ENCODE results near the gene CD36. TPM values are rescaled to one million over a fixed set of nuclear protein-coding genes. Genes with fewer than 3 reads are reported as not detected.

Gene CD36
- total RNA-seq, 1 donor from 2014 or later: 1,018 TPM

DNA sequence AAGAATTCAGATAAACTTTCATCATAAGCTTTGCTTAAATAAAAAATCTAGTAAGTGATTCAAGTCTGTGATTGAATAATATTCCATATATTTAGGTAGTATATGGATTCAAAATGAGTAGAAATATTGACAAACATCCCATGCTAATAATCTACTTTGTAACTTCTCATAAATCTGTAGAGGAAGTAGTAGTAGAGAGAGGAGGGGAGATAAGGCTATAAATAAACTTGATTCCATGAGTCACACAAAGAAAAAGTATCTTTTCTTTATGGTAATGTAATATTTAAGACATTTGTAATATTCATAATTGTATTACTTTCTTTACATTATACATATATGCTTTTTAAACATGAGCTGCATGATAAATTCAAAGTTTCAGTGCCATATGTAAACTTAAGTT lies 25.6 kb upstream of the CD36 start:
- peak overlapping the region; percentile 38 for H3K4me3 ChIP-seq
- no peaks in the 10 kb centered on the region for H3K9me3 ChIP-seq (replicated peaks)
- peak overlapping the region; percentile 85 for H3K27ac ChIP-seq (replicated peaks)
- DNase-seq: no peak
- TF ChIP-seq, protein P1, sequence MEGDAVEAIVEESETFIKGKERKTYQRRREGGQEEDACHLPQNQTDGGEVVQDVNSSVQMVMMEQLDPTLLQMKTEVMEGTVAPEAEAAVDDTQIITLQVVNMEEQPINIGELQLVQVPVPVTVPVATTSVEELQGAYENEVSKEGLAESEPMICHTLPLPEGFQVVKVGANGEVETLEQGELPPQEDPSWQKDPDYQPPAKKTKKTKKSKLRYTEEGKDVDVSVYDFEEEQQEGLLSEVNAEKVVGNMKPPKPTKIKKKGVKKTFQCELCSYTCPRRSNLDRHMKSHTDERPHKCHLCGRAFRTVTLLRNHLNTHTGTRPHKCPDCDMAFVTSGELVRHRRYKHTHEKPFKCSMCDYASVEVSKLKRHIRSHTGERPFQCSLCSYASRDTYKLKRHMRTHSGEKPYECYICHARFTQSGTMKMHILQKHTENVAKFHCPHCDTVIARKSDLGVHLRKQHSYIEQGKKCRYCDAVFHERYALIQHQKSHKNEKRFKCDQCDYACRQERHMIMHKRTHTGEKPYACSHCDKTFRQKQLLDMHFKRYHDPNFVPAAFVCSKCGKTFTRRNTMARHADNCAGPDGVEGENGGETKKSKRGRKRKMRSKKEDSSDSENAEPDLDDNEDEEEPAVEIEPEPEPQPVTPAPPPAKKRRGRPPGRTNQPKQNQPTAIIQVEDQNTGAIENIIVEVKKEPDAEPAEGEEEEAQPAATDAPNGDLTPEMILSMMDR (IDR thresholded peaks at IDR 0.05; ENCODE audit: borderline replicate concordance): no peak
- H3K36me3 ChIP-seq: no peaks in the 10 kb centered on the region
- no peaks in the 10 kb centered on the region for H3K27me3 ChIP-seq (ENCODE audit: low read depth)
- H3K4me1 ChIP-seq: peaks cover 88% of the 10 kb centered on the region
- intact Hi-C loops (cut with micrococcal nuclease): no loop called here

DNA sequence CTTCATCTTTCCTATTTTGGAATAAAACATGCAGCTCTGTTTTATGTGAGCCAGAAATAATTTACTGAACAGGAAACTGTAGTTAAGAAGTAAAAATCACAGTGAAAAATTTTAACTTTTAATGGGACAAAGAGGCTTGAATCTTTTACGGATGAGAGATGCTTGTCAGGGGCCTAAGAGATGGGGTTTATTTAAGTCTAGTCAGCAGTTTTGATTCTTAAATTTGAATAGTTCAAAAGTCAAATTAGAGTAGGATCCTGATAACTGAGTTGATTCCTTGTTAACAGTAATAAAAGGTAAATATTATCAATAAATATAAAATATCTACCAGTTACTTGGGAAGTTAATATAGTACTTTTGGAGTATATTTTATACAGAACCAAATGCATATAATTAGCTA lies 24.9 kb upstream of the CD36 start:
- TF ChIP-seq, protein P1 (IDR thresholded peaks at IDR 0.05; ENCODE audit: borderline replicate concordance): no peak
- intact Hi-C loops (cut with micrococcal nuclease): no loop called here
- Histone ChIP-seq H3K4me3 (peak overlapping the region; percentile 38), H3K4me1 (peaks cover 87% of the 10 kb centered on the region), H3K36me3 (peaks cover 2% of the 10 kb centered on the region), H3K9me3 (replicated peaks) (peaks cover 4% of the 10 kb centered on the region), H3K27ac (replicated peaks) (peak overlapping the region; percentile 85), H3K27me3 (ENCODE audit: low read depth) (no peaks in the 10 kb centered on the region)
- DNase-seq: no peak

DNA sequence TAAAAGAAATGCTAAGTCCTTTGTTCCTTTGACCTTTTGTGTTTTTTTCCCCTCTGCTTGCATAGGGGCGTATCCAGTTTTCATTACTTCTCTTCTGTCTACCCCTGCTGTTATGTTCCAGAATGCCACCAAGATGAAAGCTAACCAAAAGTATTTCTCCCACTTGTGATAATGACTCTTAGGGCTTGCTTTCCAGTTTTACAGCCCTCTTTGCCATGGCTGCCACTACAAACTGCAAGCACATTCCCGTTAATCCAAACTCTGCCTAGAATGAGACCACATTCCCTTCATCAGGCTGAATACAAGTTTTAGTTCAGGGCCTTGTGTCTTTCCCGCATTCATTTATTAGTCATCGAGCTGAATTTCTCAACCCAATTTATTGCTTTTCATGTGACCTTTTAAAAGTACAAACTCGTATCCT lies 23.6 kb upstream of the CD36 start:
- Histone ChIP-seq H3K27ac (replicated peaks) (peak overlapping the region; percentile 85), H3K4me1 (peaks cover 85% of the 10 kb centered on the region)
- intact Hi-C loops (cut with micrococcal nuclease): no loop called here

DNA sequence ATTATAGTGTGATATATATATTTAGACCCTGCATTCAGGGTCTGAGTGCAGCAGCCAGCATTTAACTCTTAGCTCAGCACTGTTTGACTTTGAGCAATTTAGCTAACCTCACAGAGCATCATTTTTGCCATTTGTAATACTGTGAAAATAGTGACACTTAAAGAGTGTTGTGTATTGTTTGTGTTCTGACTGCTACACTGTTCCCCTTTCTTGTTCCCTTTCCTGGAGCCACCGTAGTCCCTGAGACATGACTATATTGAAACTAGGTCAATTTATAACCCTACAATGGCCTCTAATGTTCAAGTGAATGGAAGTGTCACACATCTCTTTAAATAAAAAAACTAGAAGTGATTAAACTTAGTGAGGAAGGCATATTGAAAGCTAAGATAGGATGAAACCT lies 20.3 kb upstream of the CD36 start:
- intact Hi-C loops (cut with micrococcal nuclease): no loop called here
- Histone ChIP-seq H3K36me3 (peaks cover 9% of the 10 kb centered on the region), H3K4me1 (peaks cover 92% of the 10 kb centered on the region), H3K27me3 (ENCODE audit: low read depth) (no peaks in the 10 kb centered on the region), H3K27ac (replicated peaks) (peak overlapping the region; percentile 85), H3K9me3 (replicated peaks) (peaks cover 12% of the 10 kb centered on the region), H3K4me3 (no peak overlapping the region)
- TF ChIP-seq, protein P1 (IDR thresholded peaks at IDR 0.05; ENCODE audit: borderline replicate concordance): no peak
- DNase-seq: no peak

More for the DNA sequence above, 23.6 kb upstream of the CD36 start:
- Histone ChIP-seq H3K4me3 (peak overlapping the region; percentile 38), H3K27me3 (ENCODE audit: low read depth) (no peaks in the 10 kb centered on the region), H3K36me3 (peaks cover 9% of the 10 kb centered on the region), H3K9me3 (replicated peaks) (peaks cover 12% of the 10 kb centered on the region)
- no peak for DNase-seq
- TF ChIP-seq, protein P1 (IDR thresholded peaks at IDR 0.05; ENCODE audit: borderline replicate concordance): no peak

- H3K36me3 ChIP-seq: peaks cover 9% of the 10 kb centered on the region
- H3K9me3 ChIP-seq (replicated peaks): peaks cover 12% of the 10 kb centered on the region
- TF ChIP-seq, protein P1 (IDR thresholded peaks at IDR 0.05; ENCODE audit: borderline replicate concordance): no peak
- H3K4me3 ChIP-seq: no peak overlapping the region
- H3K27me3 ChIP-seq (ENCODE audit: low read depth): no peaks in the 10 kb centered on the region
- H3K4me1 ChIP-seq: peaks cover 90% of the 10 kb centered on the region
- intact Hi-C loops (cut with micrococcal nuclease): no loop called here
- no peak for DNase-seq
- peak overlapping the region; percentile 85 for H3K27ac ChIP-seq (replicated peaks)
Observed at GRCh38 chr7:80619741-80620140, 18.7 kb upstream of the CD36 start.
